ENCODE data around the gene MINDY4. TPM values are rescaled to one million over a fixed set of nuclear protein-coding genes. Genes with fewer than 3 reads are reported as not detected.

Gene MINDY4
- total RNA-seq, 1 experiment from 2014 or later, result 1.8 TPM

- TF ChIP-seq ZNF425 (CRISPR knock-in tag; conservative IDR thresholded peaks at IDR 0.05), result no peak
- TF ChIP-seq FOXP1 (CRISPR knock-in tag; IDR thresholded peaks at IDR 0.05; ENCODE audit: borderline replicate concordance), result no peak
- TF ChIP-seq ESRRA (CRISPR knock-in tag; IDR thresholded peaks at IDR 0.05; ENCODE audit: borderline replicate concordance), result no peak
- TF ChIP-seq, protein P1, sequence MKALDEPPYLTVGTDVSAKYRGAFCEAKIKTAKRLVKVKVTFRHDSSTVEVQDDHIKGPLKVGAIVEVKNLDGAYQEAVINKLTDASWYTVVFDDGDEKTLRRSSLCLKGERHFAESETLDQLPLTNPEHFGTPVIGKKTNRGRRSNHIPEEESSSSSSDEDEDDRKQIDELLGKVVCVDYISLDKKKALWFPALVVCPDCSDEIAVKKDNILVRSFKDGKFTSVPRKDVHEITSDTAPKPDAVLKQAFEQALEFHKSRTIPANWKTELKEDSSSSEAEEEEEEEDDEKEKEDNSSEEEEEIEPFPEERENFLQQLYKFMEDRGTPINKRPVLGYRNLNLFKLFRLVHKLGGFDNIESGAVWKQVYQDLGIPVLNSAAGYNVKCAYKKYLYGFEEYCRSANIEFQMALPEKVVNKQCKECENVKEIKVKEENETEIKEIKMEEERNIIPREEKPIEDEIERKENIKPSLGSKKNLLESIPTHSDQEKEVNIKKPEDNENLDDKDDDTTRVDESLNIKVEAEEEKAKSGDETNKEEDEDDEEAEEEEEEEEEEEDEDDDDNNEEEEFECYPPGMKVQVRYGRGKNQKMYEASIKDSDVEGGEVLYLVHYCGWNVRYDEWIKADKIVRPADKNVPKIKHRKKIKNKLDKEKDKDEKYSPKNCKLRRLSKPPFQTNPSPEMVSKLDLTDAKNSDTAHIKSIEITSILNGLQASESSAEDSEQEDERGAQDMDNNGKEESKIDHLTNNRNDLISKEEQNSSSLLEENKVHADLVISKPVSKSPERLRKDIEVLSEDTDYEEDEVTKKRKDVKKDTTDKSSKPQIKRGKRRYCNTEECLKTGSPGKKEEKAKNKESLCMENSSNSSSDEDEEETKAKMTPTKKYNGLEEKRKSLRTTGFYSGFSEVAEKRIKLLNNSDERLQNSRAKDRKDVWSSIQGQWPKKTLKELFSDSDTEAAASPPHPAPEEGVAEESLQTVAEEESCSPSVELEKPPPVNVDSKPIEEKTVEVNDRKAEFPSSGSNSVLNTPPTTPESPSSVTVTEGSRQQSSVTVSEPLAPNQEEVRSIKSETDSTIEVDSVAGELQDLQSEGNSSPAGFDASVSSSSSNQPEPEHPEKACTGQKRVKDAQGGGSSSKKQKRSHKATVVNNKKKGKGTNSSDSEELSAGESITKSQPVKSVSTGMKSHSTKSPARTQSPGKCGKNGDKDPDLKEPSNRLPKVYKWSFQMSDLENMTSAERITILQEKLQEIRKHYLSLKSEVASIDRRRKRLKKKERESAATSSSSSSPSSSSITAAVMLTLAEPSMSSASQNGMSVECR (CRISPR knock-in tag; IDR thresholded peaks at IDR 0.05; ENCODE audit: borderline replicate concordance), result no peak
- TF ChIP-seq HMGA2 (CRISPR knock-in tag; IDR thresholded peaks at IDR 0.05), result no peak
- TF ChIP-seq AFF4 (CRISPR knock-in tag; IDR thresholded peaks at IDR 0.05; ENCODE audit: borderline replicate concordance), result no peak
Measured at GRCh38 chr7:30828591-30828990, 57.4 kb downstream of the MINDY4 start (continued).

DNA sequence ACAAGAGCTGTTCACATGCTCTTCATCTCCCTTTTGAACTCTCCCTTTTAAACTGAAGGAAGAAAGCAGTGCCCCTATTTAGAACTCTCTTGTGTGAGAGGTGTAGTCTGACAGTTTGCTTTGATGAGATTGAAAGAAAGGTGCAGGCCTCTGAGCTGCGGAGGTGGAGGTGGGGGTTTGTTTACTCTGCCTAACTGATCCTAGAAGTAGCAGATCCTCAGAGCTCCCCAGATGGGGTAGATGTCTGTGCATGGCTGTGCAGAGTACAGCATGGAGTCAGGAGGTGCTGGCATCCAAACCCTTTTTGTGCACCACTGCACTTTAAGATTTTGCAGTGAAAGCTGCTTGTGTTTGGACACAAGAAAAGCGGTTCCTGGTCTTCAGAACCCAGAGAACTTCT, 58.3 kb downstream of the MINDY4 start:
- peaks cover 35% of the 10 kb centered on the region for H3K36me3 Mint-ChIP-seq
- peaks cover 4% of the 10 kb centered on the region; the same call in 1 of the 2 replicates for H3K27me3 Mint-ChIP-seq (ENCODE audit: low read depth)
- H3K27ac Mint-ChIP-seq, result no peak overlapping the region
- peaks cover 48% of the 10 kb centered on the region for H3K9me3 Mint-ChIP-seq
- TF ChIP-seq KAT7 (CRISPR knock-in tag; IDR thresholded peaks at IDR 0.05; ENCODE audit: borderline replicate concordance) (no peak), NFATC4 (CRISPR knock-in tag; IDR thresholded peaks at IDR 0.05) (no peak), E2F1 (CRISPR knock-in tag; IDR thresholded peaks at IDR 0.05) (no peak), SMAD4 (CRISPR knock-in tag; IDR thresholded peaks at IDR 0.05) (no peak), TP53 (CRISPR knock-in tag; IDR thresholded peaks at IDR 0.05) (no peak), NFE2L1 (CRISPR knock-in tag; IDR thresholded peaks at IDR 0.05) (no peak), ZNF263 (CRISPR knock-in tag; IDR thresholded peaks at IDR 0.05; ENCODE audit: low read depth) (no peak), ZNF423 (CRISPR knock-in tag; IDR thresholded peaks at IDR 0.05) (no peak), EMX1 (CRISPR knock-in tag; IDR thresholded peaks at IDR 0.05) (no peak), NR3C1 (CRISPR knock-in tag; conservative IDR thresholded peaks at IDR 0.05; ENCODE audit: low read depth) (no peak), NR1H2 (CRISPR knock-in tag; IDR thresholded peaks at IDR 0.05) (no peak), CTCF (IDR thresholded peaks at IDR 0.05) (no peak), ETV6 (CRISPR knock-in tag; IDR thresholded peaks at IDR 0.05) (no peak), CBFB (CRISPR knock-in tag; IDR thresholded peaks at IDR 0.05; ENCODE audit: low read depth) (no peak), SP1 (CRISPR knock-in tag; conservative IDR thresholded peaks at IDR 0.05) (no peak)
- H3K4me3 Mint-ChIP-seq, result no peak overlapping the region
- ChIA-PET POLR2A (no interaction called here), CTCF (interaction anchor here (0.9 kb wide), 1 partner anchor 56 kb away, joined by 3 read pairs; no protein-coding TSS in a partner anchor)
- ATAC-seq (no peak), DNase-seq (ENCODE audit: low spot score) (no peak)
- H3K4me1 Mint-ChIP-seq, result peaks cover 7% of the 10 kb centered on the region

Measured in WTC11 (cell line).